Activated CD8-positive, alpha-beta memory T cell treated with anti-CD3 and anti-CD28 coated beads, Interleukin-2, amount 50 U/mL, for 4 hours (primary cell): ENCODE measurements around the gene INPP5K.
"Not testable (repeated sequence)": the region's sequence is repeated elsewhere in the genome, so short reads cannot be mapped to it uniquely, and the experiment has no call there.

Source experiments
- DNase-seq: peaks from one replicate; pipeline ENCODE4 v3.0.0-alpha.2; 2020

The INPP5K gene

GRCh38 chr17:1461198-1461944, 55.0 kb downstream of the INPP5K start:
- no peak for DNase-seq

DNA sequence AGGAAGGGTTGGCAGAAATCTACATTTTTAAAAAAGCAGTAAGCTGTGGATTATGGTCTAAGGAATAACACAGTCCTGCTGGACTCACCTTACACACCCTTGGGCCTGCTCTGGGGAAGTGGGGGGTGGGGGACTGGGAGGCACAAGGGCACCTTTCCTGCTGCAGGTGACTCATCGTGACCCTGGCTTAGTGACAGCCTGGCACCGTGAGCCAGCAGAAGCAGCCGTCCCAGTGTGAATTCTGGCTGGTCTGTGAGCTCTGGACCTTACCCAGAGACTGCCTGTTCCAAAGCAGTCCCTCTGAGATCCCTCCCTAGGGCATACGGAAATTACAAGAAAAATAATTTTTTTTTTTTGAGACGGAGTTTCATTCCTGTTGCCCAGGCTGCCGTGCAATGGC, 56.2 kb downstream of the INPP5K start:
- DNase-seq, result no peak

GRCh38 chr17:1455797-1456599, 60.4 kb downstream of the INPP5K start, which contains the start of gene CRK:
CRK (minus strand) TSS chr17:1456232; CDS start chr17:1456117, 115 bp downstream.
- peak; percentile 99 for DNase-seq

GRCh38 chr17:1455291-1455796, 61.1 kb downstream of the INPP5K start:
- peak; percentile 34 for DNase-seq

GRCh38 chr17:1454541-1454940, 61.9 kb downstream of the INPP5K start:
- no peak for DNase-seq

DNA sequence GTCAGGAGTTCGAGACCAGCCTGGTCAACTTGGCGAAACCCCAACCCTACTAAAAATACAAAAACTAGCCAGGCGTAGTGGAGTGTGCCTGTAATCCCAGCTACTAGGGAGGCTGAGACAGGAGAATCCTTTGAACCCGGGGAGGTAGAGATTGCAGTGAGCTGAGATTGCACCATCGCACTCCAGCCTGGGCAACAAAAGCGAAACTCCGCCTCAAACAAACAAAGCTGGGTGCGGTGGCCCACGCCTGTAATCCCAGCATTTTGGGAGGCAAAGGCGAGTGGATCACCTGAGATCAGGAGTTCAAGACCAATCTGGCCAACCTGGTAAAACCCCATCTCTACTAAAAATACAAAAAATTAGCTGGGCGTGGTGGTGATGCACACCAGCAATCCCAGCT, 62.7 kb downstream of the INPP5K start:
- not testable (repeated sequence) for DNase-seq

- no peak for DNase-seq
Measured at GRCh38 chr17:1452836-1453235, 63.6 kb downstream of the INPP5K start.

DNA sequence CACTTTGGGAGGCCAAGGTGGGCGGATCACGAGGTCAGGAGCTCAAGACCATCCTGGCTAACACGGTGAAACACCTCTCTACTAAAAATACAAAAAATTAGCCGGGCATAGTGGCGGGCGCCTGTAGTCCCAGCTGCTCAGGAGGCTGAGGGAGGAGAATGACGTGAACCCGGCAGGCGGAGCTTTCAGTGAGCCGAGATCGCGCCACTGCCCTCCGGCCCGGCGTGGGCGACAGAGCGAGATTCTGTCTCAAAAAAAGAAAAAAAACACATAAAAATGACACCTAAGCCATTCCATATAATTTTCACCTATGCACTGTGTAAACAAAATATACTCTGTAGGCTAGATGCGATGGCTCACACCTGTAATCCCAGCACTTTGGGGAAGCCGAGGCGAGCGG, 66.2 kb downstream of the INPP5K start:
- not testable (repeated sequence) for DNase-seq

DNA sequence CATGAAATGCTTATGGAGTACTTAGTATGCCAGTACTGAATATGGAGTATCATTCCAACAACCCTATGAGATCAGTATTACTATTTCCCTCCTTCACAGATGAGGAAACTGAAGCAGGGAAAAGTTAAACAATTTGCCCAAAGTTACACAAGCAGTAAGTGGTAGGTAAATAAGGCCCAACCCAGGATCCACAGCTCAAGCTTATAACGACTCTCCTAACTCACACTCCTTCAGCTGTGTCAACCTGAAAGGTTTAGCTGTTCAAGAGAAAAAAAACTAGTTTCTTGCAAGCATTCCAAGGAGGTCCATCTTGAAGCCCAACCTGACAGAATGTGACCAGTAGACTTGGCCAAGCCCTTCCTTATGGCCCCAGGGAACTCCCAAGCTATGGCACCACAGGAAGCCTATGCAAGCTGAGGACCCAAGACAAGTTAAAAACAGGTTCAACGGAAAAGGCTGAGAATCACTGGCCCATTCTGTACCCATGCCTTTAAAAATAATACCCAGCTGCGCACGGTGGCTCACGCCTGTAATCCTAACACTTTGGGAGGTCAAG, 66.9 kb downstream of the INPP5K start:
- DNase-seq, result no peak

DNA sequence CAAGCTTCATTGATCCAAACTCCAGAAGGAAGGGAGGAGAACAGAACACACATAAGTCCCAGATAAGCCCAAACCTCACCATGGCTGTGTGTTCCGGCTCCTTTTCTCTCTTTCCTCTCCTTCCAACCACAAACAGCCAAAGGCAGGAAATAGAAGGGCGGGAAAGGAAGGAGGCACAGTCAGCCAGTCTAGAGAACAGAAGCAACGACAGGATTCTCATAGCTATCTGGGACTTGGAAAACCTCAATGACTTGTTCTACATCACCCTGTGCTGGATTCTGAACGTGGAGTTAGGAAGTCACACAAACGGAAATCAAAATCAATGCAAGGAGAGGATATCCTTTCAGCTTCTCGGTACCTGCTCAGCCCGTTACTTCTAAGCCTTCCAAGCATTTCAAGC, 69.4 kb downstream of the INPP5K start:
- DNase-seq, result no peak

- DNase-seq, result no peak
Measured at GRCh38 chr17:1446201-1446600, 70.2 kb downstream of the INPP5K start.

- DNase-seq, result not testable (repeated sequence)
Measured at GRCh38 chr17:1445695-1446094, 70.7 kb downstream of the INPP5K start.
